H7 (cell line): ENCODE results near the gene MEAK7. TPM values are rescaled to one million over a fixed set of nuclear protein-coding genes. Genes with fewer than 3 reads are reported as not detected.

Experiments
- DNase-seq: peaks from one replicate; pipeline ENCODE4 v3.0.0; 2012
- H3K27me3 ChIP-seq: 2 replicates; pipeline ENCODE4 v1.6.0; 2011; ENCODE audit warnings: mild to moderate bottlenecking, low read length; ENCODE audit not compliant: control insufficient read depth, insufficient read depth
- H3K36me3 ChIP-seq: replicated peaks from 2 replicates; pipeline ENCODE4 v1.5.1; 2011; ENCODE audit warnings: low read length; ENCODE audit not compliant: control insufficient read depth, insufficient read depth
- H3K4me3 ChIP-seq: 2 replicates; pipeline ENCODE4 v1.5.1; 2011; ENCODE audit warnings: low read depth, mild to moderate bottlenecking, control low read depth, low read length, moderate library complexity; ENCODE audit not compliant: insufficient read depth
- total RNA-seq: library from RNA; depleted of rRNA; stranded (reverse); fragments of >200 nt; shearing (Covaris generic); gene quantifications from 2 replicates; pipeline ENCODE4 v1.2.3, GENCODE V29; 2014

MEAK7 gene
- total RNA-seq, 1 experiment from 2014 or later = 9.2 TPM

DNA sequence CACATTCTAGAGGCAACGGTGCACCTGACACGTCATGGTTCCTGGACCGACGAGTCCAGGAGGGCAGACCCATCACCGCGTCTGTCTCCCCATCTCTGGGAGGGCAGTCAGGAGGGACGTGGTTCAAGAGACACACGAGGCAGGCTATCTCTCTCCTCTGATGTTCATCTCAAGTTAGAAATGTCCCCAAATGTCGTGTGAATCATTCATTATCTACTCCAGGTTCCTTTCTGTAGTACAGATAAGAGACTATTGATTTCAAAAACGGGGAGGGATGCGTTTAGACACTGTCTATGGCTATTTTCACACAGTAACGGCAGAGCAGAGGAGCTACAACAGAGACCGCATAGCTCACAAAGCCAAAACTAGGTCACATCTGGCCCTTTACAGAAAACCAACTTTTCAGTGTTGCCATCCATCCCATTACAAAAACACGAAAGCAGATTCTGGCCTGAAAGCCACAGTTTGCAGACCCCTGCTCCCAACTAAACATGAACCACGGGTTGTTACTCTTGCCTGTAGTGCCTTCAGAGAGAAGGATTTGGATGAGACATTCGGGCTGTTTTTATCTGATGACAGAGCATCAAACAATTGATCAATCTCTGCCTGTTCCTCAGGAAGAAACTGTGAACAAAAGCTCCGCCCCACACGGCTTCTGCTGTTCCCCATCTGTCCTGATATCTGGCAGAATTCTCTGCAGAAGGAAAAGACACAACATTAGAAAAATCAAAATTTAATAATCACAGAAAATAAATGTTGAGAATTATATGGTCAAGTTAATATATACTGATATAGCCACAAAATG is 6.8 kb downstream of the MEAK7 start:
- peaks cover 20% of the 10 kb centered on the region for H3K36me3 ChIP-seq

DNA sequence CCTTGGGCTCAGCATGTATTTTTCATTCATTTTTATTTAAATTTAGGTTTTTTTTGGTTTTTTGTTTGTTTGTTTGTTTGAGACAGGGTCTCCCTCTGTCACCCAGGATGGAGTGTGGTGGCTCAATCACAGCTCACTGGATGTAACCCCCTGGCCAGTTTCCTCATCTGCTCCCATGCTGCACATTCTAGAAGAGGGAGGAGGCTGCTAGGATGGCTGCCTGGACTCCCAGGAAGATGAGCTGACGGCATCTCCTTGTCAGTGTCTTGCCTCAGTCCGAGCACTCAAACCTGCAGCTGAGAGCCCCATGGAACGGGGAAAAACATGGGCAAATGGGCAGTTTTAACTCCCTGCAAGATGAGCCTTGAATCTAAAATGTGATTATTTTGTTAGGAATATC is 7.5 kb downstream of the MEAK7 start:
- H3K4me3 ChIP-seq = no peak overlapping the region
- DNase-seq = no peak
- H3K27me3 ChIP-seq = no peaks in the 10 kb centered on the region
- peaks cover 19% of the 10 kb centered on the region for H3K36me3 ChIP-seq

More for the DNA sequence above, 6.8 kb downstream of the MEAK7 start:
- no peak for DNase-seq
- Histone ChIP-seq H3K4me3 (no peak overlapping the region), H3K27me3 (no peaks in the 10 kb centered on the region)

DNA sequence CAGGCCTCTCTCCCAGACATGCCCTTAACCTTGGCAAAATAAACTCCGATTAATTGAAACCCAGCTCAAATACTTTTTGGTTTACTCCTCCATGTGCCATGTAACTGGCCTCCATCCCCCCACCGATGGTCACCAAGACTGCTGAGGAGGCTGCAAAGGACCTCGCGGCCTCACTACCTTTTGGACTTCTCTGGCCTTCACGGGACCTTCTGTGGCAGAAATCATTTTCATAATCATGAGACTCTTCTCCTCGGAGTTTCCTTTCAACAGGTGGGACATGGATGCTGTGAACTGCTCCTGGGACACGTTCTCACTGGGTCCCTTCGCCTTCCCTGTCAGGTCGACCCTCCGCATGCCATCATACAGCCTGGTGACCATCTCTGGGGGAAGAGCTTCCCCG is 9.0 kb downstream of the MEAK7 start:
- Histone ChIP-seq H3K4me3 (no peak overlapping the region), H3K27me3 (no peaks in the 10 kb centered on the region), H3K36me3 (peaks cover 19% of the 10 kb centered on the region)
- DNase-seq = no peak

DNA sequence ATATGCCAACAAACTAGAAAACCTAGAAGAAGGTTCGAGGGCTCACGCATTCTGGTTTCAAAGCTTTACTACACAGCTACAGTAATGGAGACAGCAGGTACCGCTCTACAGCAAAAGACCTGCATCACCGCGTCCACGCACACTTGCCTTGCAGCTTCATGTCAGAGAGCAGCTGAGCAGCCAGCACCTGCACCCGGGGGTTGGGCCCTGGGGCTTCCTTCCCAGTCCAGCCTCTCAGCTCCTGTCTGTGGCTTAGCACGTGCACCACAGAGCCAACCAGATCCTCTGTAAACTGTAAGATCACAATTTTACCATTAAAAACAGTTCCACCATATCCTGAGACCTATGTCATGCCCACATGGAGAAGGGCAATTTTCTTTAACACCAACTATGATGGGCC is 15.3 kb downstream of the MEAK7 start:
- Histone ChIP-seq H3K36me3 (peaks cover 9% of the 10 kb centered on the region), H3K4me3 (no peak overlapping the region), H3K27me3 (no peaks in the 10 kb centered on the region)
- no peak for DNase-seq

DNA sequence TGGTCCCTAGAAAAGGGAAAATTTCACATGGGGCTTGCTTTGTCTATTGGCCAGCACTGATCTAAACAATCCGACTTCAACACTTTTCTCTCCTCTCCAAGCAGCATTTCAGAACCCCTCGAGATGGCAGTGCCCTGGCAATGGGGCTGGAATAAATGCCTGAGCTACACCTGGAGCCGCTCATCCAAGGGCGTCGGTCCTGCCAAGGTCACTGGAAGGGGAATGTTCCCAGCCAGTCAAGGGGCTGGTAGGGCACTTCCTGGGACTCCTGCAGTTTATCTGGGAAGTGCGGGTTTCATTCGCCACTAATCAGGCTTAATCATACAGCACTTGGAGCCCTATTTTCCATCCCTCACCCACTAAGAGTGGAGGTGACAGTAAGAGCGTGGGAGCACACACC is 17.1 kb downstream of the MEAK7 start:
- no peaks in the 10 kb centered on the region for H3K27me3 ChIP-seq
- no peak overlapping the region for H3K4me3 ChIP-seq
- H3K36me3 ChIP-seq = peaks cover 7% of the 10 kb centered on the region
- no peak for DNase-seq

DNA sequence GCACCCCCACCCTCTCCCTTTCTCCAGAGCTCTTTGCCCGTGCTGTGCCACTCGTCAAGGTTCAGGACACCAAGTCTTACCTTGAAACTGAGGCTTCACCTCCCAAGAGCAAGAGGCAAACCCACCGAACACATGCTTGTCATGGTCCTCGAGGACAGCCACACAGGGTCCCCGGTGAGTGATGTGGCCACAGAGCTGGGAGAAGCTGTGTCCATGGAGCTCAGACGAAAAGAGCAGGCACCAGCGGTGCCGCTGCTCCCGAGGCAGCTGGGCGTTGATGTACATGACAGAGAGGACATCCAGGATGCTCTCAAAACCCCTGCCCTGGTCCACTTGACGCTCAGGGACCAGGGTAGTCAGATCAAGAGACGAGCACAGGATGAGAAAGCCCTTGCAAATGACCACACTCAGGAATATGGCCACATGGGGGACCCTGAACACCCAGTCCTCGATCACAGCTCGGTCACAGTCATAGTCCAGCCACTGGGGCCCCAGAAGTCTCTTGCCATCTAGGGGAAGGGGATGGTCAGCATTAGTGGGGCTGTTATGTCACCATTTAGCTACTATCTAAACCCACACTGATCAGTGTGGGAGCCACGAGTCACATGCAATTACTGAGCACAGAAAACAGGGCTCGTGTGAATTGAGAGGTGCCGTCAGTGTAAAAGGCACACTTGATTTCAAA is 17.8 kb downstream of the MEAK7 start:
- Histone ChIP-seq H3K36me3 (peaks cover 7% of the 10 kb centered on the region), H3K4me3 (no peak overlapping the region), H3K27me3 (no peaks in the 10 kb centered on the region)
- peak; percentile 33 for DNase-seq

DNA sequence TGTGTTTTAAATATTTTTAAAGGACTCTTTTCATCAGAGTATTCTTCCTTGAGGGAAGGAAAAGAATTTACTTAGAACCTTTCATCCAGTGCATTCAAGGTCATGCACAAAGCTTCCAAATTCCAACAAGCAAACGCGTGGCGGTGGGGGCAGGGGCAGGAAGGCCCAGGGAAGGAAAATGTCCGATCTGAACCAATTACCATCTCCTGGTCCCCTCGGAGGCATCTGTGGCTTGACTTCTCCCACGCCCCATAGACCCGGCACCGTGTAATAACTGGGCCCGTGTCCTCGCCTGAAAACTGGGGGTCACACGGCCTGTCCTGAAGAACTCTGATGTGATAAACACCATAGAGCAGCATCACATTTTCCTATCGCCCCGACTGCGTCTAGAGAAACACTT is 18.3 kb downstream of the MEAK7 start:
- H3K4me3 ChIP-seq = no peak overlapping the region
- no peaks in the 10 kb centered on the region for H3K27me3 ChIP-seq
- no peak for DNase-seq
- H3K36me3 ChIP-seq = peaks cover 7% of the 10 kb centered on the region

DNA sequence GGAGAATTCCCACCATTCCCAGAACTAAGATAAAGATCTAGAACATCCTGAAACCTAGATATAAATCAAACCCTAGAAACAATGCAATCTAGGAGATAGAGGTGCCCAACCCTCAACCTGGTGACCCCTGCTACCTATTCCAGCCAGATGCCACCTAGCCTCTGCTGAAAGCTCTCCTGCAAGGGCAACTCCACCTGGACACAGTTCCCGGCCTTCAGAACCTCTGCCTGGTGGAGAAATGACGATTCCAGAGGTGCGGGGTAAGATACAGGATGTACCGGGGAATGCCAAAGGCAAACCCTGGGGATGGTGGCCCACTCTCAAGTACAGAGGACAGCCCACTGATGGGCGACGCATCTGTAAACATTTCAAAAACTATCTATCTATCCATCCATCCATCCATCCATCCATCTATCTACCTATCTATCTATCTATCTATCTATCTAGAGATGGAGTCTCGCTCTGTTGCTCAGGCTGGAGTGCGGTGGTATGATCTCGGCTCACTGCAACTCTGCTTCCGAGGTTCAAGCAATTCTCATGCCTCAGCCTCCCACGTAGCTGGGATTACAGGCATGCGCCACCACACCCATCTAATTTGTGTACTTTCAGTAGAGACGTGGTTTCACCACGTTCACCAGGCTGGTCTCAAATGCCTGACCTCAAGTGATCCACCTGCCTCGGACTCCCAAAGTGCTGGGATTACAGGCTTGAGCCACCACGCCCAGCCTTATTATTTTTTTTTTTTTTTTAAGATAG is 19.0 kb downstream of the MEAK7 start:
- no peak for DNase-seq
- Histone ChIP-seq H3K36me3 (peaks cover 7% of the 10 kb centered on the region), H3K27me3 (no peaks in the 10 kb centered on the region), H3K4me3 (no peak overlapping the region)

DNA sequence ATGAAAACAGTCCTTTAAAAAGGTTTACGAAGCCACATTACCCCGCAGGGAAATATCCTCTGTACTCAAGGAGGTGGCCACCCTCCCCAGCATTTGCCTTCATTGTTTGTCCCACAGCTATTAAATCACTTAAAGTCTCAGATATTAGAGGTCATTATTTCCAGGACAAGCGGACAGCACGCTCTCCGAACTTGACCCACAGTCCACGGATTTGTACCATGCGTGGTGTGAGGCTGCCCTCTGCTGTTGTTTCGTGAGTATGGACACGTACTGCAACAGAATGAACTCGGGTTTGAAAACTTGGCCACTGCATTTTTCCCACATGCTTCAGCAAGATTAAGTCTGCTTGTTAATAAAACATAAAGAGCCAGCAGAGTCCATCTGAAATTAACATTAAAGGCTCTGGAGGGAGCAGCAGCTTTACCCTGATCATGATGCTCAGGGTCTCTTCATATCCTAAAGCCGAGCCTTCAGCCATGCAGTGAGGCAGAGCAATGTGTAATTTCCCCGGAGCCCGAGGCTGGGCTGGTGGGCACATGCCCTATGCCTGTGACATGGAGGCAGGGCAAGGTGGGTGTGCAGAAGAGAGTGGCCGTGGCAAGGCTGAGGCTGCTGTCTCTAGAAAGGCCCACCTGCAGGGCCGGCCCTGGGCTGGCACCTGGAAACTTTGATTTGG is 19.7 kb downstream of the MEAK7 start:
- peaks cover 7% of the 10 kb centered on the region for H3K36me3 ChIP-seq
- no peaks in the 10 kb centered on the region for H3K27me3 ChIP-seq
- peak; percentile 86 for DNase-seq
- H3K4me3 ChIP-seq = no peak overlapping the region

DNA sequence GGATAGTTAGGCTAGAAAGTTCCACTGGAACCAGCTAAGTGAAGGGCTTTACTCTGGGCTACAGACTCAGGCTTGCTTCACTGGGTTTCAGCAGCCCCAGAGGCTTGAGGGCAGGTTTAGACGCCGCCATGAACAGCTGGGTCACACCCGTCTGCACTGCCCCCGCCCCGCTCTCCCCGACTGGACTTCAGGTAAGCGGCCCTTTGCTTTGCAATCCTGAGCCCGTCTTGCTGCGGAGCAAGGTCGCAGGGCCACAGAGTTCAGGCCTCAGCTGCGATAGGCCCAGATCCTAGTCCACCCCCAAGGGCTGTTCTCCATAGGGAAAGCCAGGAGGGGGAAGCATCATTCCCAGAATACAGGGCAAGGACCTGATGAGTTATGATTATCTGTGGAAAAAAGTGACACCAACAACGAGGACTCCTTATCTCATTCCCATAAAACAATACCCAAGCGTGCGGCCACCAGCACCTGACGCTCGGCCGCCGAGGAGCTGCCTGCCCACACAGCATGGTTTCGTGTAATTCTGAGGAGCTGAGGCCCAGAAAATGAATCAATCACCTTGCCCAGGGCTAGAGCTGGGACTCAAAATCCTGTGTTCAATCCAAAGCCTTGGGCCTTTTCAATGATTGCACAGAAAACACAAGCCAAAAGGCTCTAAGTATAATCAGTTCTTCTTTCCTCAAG is 20.4 kb downstream of the MEAK7 start:
- DNase-seq = no peak
- H3K4me3 ChIP-seq = no peak overlapping the region

DNA sequence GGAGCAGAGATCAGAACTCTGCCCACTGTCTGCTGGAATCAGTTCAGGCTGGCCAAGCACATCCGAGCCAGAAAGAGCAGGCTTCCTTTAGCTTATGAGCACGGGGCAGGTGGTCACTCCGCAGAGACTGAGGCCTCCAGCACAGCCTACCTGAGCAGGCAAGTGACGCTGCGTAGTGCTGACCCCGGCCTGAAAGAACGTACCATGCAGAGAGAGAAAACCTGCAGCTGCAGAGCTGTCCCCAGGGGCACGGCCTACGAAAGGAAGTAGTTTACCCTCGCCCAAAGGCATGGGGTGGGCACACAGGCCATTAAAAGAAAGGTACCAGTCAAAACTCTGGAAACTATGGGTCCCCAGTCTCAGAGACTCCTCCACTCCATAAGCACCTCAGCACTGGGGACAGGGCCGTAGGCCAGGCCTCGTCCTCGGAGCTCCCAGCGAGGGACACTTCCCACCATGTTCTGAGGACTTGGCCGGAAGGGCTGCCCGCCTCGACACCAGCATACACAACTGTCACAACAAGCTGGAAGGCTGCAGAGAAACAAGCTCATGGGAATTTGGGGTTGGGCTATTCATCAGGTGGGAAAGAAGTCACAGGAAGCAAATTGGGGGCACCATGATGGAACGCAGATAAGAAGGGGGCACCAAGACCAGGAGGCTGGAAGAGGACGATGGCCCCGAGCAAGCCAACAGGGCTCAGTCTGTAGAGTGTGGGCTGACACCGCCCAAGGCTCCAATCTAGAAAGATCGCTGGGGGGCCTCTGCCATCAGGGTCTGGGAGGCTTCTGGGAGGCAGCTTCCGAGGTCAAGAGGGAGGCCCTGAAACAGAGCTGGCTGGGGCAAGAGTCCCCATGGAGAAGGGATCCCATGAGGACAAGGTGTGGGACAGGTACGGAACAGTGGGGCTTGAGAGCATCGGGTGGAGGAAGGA is 21.2 kb downstream of the MEAK7 start:
- DNase-seq = no peak
- H3K36me3 ChIP-seq = peaks cover 5% of the 10 kb centered on the region
- no peak overlapping the region for H3K4me3 ChIP-seq
- no peaks in the 10 kb centered on the region for H3K27me3 ChIP-seq

More for the DNA sequence above, 20.4 kb downstream of the MEAK7 start:
- H3K36me3 ChIP-seq = peaks cover 5% of the 10 kb centered on the region
- H3K27me3 ChIP-seq = no peaks in the 10 kb centered on the region

DNA sequence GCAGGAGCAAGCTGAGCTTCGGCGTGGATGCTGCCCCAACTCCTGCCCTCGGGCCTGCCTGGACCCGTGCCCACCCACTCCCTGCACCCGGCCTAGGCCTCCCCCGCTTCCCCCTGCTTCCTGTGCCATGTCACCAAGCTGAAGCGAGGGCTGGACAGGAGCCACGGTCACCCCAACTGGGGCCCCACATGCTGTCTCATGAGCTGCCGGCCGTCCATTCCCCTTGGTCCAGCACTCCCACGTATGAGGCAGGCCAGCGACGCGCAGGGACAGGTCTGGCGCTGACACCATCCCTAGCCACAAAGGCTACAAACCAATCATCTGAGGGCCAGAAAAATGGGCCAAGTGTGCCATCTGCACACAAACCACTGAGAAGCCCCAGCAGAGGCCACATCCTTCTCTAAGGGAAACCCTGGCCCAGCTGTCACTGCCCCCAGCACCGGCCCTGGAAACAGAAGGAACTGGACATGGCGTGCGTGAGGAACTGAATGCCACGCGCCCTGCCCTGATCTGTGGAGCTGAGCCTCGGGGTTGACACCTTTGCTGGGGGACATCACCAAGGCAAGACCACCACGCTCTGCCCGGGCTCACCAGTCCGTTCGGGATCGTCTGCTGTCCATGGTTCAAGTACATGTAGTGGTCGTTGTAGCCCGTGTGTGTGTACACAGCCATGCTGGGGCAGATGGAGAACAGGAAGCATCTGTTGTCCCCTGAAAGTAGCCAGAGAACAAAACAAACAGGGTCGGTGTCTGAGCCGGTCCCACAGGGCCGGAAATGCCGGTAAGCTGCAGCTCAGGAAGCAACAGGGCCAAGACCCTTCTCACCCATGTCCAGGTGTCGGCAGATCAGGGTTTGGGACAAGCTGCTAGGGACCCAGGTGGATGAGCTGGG is 22.2 kb downstream of the MEAK7 start:
- DNase-seq = peak; percentile 31
- Histone ChIP-seq H3K27me3 (no peaks in the 10 kb centered on the region), H3K36me3 (peaks cover 2% of the 10 kb centered on the region), H3K4me3 (no peak overlapping the region)
